HG03108 (cell line): ENCODE measurements around the gene FLRT1.

ENCODE experiments used
- ATAC-seq: cut with Tn5 transposase; IDR thresholded peaks from one replicate; pipeline ENCODE4 v1.9.1; 2021; ENCODE audit warnings: moderate library complexity; ENCODE audit not compliant: unreplicated experiment

FLRT1 gene

DNA sequence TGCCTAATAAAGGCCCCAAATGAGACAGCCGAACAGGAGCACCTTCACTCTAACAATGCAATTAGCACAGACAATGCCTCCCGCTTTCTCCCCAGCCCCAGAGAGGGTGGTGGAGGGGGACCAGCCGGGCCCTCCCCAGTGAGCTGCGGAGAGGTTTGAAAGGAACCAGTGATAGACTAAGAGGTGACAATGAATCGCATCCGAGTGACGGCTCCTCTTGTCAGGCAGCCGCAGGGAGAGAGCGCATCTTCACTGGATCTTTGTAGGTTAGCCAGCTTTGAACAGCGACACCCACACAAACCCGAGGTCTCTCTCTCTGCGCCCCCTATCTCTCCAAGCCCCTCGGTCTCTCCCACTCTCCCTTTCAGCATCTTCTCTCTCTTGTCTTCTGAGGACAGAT is 28.0 kb downstream of the FLRT1 start:
- ATAC-seq, result no peak

DNA sequence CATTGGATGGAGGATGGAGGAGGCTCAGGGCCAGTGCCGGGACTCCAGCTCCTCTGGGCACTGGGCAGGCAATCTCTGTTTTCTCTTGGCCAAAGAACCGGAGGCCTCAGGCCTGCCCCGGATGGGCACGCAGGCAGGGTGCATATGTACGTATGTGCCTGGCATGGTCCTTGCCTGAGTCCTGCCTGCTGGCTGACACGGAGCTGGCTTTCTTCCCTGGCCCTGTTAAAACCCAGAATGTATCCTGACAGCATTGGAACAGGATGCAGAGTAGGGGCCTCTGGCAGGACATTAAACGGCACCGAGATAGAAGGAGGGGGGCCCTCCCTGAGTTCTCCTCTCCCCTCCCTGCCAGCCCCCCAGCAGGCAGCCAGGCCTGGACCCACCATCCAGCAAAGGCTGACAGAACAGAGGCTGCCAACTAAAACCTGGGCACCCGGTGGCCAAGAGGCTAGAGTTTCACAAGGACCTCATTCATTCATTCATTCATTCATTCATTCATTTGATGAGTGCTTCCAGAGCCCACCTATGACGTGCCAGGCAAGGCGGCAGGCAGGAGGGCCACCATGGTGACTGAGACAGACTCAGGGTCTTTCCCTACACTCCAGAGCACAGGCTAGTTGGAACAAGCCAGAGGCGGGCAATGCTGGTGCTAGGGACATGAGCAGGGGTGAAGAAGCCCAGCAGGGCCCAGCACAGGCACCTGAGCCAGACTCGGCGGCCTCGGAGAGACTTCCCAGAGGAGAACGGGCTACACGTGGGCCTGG is 28.8 kb downstream of the FLRT1 start:
- ATAC-seq, result no peak

DNA sequence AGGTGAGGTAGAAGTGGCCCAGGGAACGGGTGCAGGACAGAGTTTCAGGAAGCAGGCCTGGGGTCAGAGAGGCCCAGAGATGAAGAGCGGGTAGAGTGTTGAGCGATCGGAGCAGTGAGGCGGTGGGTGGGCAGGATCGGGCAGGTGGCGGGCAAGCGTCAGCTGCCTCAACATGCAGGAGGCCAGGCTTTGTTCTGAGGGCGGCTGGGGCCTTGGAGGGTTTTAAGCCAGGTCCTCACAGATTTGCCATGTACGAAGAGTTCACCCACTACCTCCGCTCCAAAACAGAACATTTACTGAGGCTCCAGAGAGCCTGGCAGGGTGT is 29.4 kb downstream of the FLRT1 start:
- ATAC-seq, result no peak

DNA sequence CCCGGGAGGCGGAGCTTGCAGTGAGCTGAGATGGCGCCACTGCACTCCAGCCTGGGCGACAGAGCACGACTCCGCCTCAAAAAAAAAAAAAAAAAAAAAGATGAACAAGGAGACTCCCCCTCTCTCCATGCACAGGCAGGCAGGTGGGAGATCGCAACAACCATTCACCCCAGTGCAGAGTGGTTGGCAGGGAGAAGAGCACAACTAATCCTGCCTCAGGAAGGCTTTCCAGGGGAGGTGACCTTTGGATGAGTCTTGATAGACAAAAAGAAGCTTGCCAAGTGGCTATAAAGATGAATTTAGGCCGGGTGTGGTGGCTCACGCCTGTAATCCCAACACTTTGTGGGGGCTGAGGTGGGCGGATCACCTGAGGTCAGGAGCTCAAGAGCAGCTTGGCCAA is 30.0 kb downstream of the FLRT1 start:
- ATAC-seq, result no peak

DNA sequence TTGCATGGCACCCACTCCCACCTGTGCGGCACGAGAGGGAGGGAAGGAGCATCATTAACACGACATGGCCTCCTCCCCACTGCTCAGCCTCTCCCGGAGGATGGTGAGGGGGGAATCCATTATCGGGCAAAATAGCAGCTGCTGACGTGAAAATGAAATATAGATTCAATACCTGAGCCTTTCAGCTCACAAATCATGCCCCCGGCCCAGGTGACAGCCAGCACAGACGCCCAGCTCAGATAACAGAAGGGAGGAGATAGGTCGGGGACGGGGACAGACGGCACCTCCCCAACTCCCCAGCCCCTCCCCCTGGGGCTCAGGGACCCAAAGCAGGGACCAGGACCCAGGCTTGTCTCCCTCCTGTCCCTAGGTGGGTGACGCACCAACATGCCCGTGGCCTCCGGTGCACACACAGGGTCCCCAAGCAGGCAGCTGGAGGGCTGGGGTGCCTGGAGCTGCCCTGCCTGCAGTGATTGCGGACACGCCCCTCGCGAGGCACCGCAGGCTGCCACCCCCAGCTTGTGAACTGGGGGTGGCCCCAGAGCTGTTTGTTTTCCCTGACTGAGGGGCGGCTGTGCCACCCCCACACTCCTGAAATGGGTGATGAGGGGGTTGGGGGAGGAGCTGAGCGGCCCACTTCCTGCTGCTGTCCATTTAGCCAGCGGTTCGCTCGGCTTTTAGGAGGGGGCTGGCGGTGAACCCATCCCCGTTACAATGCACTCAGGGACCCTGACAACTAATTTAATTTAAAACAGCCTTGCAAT is 31.7 kb downstream of the FLRT1 start:
- no peak for ATAC-seq

DNA sequence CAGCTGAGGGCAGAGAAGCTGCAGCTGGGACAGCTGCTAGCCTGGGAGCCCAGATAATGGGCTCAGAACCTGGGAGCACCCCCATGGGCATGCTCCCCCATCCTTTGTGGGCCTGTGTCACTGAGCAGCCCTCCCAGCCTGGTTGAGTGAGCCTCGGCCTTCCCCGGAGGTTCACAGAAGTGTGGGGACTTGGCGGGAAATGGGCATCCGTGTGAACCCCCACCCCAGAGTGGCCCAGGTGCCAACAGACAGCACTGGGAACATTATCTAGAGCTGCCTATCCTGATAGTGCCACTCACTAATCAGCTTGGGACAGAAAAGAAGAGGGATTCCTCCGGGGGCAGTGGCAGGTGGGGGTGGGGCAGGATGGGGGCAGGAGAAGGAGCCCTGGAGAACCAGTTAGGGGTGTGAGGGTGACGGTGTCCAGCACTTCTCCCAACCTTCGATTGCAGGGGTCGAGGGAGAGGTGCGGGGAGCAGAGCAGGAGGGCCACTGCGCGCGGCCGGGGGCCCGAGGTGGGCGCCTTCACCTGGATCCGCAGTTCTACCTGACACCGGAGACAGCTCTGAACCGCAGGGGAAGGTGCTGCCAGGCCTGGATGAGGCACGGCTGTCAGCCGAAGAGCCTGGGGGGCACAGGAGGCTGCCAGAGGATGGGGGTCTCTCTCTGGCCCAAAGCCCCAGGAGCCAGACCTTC is 33.1 kb downstream of the FLRT1 start:
- ATAC-seq, result no peak

DNA sequence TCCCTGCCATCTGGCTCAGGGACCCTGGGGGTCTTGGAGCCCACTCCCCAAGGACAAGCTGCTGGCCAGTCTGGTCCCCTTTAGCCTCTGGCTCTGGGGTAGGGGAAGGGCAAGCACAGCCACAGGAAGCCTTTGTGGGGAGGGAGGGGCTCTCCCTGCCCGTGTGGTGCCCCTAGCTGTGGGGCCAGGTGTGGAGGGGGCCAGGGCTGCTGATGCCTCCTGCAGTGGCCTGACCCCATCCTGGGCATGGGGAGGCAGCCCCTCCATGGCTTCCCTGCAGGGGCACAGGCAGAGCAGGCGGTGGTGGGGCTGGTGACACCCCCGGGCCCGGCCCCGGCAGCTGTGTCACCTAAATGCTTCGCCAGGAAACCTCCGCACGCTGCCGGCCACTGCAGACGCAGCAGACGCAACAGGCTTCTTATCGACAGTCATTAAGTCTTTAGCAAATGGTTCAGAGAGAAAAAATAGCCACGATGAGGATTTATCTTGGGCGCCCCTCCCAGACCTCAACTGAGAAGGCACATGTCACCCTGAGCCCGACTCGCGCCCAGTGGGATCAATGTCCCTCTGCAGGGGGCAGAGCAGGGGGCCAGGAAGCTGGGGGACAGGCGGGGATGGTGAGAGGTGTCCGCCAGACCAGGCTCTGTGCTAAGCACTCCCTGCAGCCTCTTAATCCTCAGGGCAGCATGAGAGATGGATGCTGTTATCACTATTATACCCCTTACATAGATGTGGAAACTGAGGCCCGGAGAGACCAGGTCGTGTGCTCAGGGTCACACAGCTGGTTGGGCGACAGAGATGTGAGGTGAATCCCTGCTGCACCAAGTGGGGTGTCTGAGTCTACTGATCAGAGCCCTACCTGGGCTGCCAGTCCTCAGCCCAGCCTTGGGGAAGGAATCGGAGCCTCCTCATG is 33.9 kb downstream of the FLRT1 start:
- no peak for ATAC-seq

DNA sequence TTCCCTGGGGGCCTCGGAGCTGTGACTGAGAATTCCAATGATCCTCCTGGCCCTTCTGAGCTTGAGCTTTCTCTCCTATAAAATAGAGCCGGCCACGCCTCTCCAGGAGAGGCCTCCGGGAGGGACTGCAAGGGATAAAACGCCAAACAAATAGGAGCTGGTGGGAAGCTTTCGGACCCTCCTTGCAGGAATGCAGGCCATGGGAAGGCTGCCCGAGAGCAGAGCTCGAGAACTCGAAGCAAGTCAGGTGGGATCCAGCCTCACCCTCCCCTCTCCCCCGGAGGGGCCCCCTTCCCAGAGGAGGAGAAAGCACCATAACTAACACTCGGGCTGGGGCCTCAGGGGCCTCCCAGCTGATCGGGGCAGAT is 34.6 kb downstream of the FLRT1 start:
- ATAC-seq, result no peak

DNA sequence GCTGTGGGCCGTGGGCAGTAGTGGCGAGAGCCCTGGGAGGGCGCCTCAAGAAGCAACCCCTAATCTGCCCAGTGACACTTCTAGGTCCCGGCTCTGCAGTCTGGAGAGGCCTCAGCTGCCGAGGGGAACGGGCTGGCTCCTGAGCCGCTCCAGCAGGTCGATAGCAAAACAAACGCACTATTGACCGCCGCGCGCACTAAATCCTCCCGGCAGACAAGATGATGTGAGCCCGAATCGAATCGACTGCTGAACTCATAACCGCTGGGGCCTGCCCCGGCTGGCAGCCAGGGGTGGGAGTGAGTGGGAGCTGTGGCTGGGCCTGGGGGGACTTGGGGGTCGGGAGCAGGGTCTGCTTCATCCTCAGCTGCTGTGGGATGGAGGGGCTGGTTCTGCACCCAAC is 36.1 kb downstream of the FLRT1 start:
- ATAC-seq, result no peak

DNA sequence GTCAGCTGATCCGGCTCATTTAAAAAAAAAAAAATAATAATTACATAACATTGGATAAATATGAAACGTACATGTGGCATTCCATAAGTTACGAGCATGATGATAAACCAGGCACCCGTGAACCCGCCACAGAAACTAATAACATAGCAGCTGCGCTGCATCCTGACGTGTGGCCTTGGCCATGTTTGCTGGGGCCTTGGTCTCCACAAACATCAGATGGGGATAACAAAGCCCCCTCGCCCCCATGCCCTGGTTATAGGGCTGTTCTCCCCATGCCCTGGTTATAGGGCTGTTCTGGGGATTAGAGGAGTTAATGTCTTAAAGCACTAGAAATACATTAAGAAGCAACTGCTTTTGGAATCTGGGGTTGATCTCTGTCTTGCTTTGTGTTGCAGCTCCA is 36.7 kb downstream of the FLRT1 start:
- ATAC-seq, result no peak

DNA sequence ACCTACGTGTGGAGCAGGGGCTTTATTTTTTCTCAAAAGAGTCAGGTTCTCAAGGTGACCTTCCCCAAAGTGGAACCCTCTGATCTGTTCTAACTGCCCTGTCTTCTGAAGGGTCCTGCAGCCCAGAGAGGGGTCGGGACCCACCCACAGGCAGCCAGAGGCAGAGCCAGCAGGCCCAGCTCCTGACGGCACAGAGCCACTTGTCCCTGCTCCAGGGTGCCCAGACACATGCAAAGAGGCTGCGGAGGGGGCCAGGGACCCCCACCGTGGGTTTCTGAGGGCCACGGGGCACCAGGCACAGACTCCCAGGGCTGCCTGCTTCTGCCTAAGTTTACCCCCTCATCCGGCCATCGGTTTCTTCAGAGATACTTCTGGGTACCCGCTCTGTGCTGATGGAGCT is 37.1 kb downstream of the FLRT1 start:
- ATAC-seq, result no peak

DNA sequence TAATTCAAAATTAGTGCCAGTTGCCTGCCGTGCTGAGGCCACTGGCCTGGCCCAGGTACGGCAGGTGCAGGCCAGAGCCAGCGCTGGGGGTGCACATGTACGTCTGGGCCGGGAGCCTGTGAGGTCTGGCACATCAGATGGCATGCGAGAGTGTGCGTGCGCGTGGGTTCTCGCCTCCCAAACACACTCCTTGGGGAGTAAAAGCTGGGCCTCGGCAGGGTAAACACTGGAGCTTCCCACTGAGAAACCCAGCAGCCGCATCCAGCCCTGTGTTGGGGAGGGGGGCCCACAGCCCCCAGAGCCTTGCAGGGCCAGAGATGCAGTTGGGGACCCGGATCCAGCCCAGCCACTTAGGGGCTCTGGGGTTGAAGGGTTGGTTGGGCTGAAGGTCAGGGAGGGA is 37.8 kb downstream of the FLRT1 start:
- no peak for ATAC-seq

DNA sequence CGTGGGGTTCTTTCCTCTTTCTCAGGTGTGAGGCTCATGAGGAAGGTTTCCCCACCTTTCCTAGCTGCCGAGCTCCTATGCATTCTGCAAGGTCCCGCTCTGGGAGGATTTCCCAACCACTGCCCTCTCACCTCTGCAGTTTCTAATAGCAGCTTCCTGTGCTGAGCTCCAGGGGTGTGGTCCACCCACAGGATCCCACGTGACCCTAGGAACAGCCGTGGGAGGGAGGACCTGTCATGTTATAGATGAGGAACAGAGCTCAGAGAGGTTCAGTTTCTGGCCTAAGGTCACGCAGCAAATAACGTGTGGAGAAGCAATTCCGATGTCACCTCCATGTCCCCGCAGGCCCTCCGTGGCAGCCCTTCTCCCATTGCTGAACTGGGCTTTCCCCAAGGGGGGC is 38.5 kb downstream of the FLRT1 start:
- no peak for ATAC-seq

DNA sequence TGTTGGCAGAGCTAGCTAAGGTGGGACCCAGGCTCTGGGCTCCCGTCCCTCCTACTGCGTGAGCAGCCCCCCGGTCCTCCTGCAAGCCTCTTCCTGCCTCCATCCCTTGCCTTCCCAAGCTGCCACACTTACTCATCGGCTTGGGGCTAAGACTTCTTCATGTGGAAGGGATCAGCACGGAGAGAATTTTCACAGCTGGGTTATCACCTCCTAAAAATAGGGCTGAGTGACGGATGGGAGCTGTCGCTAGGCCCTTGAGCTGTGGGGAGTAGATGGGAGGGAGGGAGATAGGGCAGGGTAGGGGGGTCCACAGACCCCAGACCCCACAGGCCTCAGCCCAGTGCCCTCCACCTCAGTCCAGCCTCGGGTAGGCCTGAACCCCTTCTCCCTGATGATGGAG is 41.0 kb downstream of the FLRT1 start:
- no peak for ATAC-seq

DNA sequence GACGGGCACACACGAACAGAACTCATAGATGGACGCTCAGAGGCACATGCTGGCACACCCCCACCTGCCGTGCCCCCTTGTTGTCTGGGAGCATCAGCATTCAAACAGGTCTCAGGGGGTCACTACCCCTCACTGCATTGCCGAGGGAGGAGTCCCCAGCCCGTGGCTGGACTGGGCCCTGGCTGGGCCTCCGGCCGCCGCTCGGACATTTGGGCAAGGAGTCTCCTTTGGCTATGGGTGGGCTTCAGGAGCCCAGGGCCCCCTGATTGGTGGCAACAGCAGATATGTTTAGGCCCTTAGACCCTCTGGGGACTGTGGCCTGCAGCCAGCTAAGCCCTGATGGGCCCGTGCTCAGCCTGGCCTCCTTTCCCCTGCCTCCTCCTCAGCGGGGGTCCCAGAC is 41.9 kb downstream of the FLRT1 start:
- ATAC-seq, result no peak

DNA sequence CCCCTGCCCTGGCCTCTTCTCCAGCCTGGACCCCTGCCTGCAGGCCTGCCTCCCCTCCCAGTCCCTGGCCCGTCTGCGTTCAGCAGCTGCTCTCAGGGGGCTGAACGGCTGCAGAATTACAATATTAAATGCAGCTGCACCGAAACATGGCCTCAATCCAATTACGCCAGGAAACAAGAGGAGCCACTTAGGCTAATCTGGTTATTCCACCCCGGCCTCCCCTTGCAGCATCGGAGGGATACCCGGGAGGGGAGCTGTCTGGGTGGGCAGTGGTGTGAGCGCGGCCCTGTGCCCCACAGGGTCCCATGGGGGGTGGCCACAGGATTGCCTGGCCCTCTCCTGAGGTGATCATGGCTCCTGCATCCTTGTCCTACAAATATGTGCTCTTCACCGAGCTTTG is 42.6 kb downstream of the FLRT1 start:
- ATAC-seq, result no peak

DNA sequence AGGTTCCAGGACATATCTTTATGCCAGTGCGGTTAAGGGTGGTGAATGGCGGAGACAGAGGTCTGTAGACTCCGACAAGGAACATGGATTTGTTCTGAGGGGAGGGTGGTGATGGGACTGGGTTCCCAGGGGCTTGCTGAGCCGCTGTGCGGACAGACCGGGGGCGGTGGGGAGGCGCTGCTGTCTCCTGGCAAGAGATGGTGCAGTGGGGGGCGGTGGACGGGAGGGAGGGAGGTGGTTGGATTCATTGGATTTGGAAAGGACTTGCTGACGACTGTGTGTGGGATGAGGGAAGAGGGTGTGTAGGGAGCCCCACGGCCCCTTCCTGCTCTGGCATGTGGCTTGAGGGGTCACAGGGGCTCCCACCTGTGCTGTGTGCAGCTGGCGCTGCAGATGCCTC is 43.2 kb downstream of the FLRT1 start:
- ATAC-seq, result no peak

DNA sequence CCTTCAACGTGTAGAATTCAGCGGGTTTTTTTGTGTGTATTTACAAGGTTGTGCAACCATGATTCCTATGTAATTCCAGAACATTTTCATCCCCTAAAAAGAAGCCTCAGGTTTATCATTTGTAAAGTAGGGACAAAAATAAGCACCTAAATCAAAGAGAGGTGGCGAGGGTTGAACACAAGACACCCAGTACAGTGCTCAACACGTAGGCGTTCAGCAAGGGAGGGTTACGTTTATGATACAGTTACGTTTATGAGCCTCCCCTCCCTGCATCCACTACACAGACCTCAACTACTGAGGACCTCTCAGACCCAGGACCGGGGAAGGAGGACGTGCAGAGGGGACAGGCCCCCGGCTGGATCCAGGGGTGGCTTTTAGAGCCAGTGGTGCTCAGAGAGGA is 44.7 kb downstream of the FLRT1 start:
- no peak for ATAC-seq

DNA sequence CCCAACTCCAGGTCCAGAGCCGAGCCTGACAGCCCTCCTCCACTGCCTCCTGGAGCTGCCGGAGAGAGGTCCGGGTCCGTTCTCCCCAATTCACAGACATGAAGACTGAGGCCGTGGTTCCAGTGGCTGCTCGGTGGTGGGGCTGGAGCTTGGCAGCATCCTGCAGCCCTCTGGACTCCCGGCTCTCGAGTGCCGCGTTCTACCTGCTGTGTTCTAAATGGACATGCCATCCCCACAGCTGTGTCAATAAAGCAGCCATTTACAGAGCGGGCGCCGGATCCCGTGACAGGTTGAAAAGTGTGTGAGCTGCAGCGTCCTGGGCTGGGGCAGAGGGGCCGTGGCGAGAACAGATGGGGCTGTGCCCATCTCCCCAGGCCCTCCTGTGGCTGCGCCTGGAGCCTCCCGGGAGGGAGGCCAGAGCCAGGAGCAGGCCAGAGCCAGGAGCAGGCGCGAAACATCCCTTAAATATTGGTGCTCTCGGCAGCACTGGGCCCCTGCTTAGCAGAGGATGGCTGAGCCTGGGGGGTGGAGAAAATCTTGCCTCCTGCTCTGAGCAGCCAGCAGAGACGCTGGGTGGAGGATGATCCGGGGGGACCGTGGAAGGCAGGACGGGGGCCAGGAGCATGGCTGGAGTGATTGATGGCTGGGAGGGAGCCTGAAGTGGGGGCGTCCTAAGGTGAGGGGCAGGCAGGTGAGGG is 46.2 kb downstream of the FLRT1 start:
- no peak for ATAC-seq

DNA sequence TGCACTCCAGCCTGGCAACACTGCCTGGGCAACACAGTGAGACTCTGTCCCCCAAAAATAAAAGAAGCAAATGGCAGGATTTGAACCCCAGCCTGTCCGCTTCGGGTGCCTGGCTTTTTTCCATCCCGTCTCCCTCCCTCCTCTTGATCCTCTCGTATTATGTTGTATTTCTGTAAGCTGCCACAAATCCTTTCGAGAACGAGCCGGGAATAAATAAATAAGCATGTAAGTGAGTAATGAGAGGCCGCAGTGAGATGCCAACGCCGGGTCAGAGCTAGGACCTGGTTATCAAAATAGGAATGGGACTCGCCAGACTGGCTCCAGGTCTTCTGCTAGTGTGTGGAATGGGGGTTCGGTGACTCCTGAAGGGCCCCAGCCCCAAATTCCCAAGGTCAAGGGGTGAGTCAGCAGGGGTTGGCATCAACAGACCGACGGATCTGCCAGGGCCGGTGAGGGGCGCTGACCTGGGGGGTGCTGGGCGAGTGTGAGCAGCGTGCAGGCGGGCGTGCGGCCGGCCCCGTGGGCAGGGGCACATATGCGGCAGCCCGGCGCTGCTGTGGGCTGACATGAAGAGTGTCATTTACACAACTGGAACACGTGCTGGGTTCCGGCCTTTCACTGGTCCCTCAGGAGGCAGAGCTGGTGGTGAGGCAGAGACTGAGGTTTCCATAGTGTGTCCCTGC is 47.8 kb downstream of the FLRT1 start:
- no peak for ATAC-seq
